RPMI8226 (cell line): ENCODE data around the gene EXOSC3.
"Not testable (repeated sequence)": the region's sequence is repeated elsewhere in the genome, so short reads cannot be mapped to it uniquely, and the experiment has no call there.

Experiments used
- DNase-seq: peaks from one replicate; pipeline ENCODE4 v3.0.0-alpha.2; 2015

The EXOSC3 gene

DNA sequence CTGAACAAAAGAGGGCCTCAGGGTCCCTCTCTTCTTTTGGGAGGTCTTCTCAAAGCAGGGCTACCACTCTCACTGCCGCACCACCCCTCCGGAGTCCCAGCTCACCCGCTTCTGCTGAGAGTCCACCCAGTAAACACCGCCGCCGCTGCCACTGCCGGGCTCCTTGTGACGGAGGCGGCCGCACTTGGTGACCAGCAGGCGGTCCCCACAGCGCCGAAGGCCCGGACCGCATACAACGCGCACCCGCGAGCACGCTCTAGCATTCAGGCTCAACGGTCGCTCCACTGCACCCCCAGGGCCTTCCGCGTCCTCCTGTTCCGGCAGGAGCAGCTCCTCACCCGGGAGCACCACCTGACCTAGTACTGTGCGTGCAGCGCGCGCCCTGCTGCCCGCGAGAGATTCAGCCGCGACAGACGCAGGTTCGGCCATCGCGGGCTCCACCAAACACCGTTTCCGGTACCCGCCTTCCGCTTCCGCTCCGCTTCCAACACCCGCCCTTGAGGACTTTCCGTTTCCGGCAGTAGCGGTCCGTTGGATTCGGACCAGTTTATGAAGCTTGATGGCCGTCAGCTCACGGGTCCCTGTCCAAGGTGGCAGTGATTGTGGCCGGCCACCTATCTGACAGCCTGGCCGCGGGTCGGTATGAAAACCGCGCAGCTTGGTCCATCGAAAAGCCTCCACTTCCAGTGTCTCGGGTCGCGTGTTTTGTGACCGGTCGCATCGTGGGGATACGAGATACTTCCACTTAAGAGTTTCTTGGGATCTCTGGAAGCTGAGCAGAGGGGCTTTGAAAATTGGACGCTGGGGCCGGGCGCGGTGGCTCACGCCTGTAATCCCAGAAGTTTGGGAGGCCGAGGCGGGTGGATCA lies at the start of gene EXOSC3:
Gene EXOSC3, minus strand, starts transcription at position 449 of the 868 bp plus-strand sequence. Its CDS starts 20 bp downstream, at position 429.
- peak; percentile 95 for DNase-seq

DNA sequence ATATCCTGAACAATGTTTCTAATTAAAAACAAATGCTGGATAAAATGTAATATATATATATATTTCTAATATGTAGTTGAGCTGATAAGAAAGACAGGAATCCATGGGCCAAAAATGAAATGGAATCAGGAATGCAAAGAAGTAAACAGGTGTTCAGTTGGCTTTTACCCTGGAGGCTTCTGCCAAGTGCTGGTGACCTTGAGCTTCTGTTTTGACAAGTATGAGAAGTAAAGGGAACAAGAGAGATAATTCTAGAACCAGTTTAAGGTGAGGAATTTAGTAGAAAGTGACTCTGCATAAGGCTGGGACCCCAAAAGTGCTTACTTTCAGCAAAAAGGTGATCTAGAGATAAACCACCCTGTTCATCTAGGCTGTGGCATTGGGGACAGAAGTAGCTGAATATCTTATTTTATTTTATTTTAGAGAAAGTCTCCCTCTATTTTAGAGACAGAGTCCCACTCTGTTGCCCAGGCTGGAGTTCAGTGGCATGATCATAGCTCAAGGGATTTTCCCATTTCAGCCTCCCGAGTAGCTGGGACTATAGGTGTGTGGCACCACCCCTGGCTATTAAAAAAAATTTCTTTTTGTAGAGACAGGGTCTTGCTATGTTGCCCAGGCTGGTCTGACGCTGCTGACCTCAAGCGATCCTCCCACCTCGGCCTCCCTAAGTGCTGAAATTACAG lies 42.8 kb upstream of the EXOSC3 start:
- no peak for DNase-seq

GRCh38 chr9:37825174-37825573 lies 40.3 kb upstream of the EXOSC3 start:
- not testable (repeated sequence) for DNase-seq

GRCh38 chr9:37820142-37820541 lies 35.3 kb upstream of the EXOSC3 start:
- no peak for DNase-seq

DNA sequence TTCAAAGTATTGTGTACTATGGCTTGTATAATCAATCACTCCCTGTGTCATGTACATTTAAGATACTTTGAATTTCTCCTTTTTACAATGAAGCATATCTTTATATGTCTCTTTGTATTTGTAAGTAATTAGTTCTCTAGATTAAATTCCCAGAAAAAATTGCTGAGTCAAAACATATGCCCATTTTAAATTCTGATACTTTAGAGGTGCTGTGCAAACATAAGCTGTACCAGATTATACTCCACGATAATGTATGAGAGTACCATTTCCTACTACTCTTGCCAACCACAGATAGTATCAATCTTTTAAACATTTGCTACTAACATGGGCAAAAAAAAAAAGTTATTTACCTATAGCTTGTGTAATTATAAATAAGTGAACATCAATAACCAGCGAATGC lies 34.0 kb upstream of the EXOSC3 start:
- DNase-seq, result no peak

DNA sequence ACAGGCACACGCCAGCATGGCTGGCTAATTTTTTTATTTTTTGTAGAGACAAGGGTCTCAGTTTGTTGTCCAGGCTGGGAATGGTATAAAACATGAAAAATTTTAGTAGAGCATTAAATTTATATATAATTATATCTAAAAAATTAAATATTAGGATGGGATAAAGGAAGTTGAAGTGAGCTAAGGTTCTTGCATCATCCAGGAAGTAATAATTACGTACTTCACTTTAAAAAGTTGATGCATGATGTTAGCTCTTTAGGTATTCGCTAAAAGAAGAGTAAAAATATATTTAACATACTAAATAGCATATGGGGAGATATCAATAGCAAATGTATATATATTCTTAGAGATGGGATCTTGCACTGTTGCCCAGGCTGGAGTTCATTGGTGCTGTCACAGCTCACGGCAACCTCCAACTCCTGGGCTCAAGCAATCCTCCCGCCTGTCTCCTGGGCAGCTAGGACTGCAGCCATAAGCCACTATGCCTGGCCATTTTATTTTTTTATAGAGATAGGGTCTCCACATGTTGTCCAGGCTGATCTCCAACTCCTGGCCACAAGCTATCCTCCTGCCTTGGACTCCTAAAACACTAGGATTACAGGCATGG lies 28.0 kb upstream of the EXOSC3 start:
- no peak for DNase-seq

- no peak for DNase-seq
These were observed 27.1 kb upstream of the EXOSC3 start for GRCh38 chr9:37811906-37812476.

DNA sequence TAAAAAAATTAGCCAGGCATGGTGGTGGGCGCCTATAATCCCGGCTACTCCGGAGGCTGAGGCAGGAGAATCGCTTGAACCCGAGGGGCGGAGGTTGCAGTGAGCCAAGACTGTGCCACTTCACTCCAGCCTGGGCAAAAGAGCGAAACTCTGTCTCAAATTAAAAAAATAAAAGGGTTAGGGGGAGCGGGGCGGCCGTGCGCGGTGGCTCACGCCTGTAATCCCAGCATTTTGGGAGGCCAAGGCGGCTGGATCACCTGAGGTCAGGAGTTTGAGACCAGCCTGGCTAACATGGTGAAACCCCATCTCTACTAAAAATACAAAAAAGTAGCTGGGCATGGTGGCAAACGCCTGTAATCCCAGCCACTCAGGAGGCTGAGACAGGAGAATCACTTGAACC lies 24.8 kb upstream of the EXOSC3 start:
- not testable (repeated sequence) for DNase-seq

- no peak for DNase-seq
These were observed 21.4 kb upstream of the EXOSC3 start for GRCh38 chr9:37806271-37806670.

DNA sequence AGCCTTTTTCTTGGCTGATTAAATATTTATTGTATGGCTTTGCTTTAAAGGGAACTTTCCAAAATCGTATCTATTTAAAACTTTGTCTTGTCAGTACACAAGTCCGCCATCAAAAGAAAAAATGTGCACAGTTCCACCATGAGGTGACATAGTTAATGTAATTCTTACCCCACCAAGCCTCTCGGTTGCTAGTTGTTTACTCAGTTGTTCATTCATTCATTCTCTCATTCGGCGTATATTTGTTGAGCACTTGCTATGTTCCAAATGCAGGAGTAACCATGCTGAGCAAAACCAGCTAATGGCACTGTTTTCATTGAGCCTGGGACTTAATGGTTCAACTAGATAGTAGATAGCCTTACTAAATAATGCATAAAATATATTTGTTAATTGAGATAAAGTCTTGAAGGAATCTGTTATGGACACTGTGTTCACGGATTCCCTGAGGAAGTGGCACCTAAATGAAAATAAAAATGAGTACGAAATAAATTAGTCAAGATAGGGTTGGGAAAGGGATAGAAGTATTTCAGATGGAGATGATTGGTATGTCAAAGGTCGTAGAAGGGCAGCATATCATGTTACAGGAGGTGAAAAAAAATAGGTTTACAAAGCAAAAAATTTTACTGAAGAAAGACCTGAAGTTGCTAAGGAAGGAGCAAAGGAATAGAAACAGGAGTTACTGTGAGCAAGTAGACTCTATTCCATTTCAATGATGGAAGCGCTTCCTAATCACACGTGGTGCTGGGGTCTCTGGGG lies 17.3 kb upstream of the EXOSC3 start:
- no peak for DNase-seq

DNA sequence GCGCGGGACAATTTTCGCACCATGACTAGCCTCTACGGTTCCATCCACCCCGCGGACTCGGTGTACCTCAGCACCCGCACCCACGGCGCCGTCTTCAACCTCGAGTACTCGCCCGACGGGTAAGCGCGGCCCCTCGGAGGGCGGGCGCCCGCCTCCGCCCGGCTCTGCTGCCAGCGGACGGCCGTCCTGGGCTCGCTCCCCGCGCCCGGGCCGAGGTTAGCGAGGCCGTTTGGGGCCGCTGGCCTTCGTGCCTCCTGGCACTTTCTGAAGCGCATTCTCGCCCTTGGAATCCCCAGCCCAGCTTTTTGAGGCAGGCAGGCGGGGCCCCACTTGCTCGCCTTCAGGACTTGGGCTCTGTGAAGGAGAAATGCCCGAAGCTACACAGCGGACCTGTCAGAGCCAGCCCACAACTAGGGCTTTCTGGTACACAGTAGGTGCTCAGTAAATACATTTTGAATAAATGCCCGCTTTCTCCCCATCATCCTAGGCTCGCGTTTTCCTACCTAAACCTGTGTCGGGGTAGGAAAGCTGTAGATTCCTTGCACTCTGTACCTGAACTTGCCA lies 16.5 kb upstream of the EXOSC3 start:
- DNase-seq, result peak; percentile 28

- peak; percentile 90 for DNase-seq
These were observed 15.9 kb upstream of the EXOSC3 start, which contains the start of gene DCAF10 for GRCh38 chr9:37800631-37801286. Gene DCAF10, plus strand, starts transcription at chr9:37800797. Its CDS starts 70 bp downstream, at chr9:37800867.

GRCh38 chr9:37798677-37799076 lies 13.8 kb upstream of the EXOSC3 start:
- no peak for DNase-seq

- no peak for DNase-seq
These were observed 11.4 kb upstream of the EXOSC3 start for GRCh38 chr9:37796232-37796631.

- DNase-seq, result no peak
These were observed 7.3 kb upstream of the EXOSC3 start for GRCh38 chr9:37792122-37792521.

DNA sequence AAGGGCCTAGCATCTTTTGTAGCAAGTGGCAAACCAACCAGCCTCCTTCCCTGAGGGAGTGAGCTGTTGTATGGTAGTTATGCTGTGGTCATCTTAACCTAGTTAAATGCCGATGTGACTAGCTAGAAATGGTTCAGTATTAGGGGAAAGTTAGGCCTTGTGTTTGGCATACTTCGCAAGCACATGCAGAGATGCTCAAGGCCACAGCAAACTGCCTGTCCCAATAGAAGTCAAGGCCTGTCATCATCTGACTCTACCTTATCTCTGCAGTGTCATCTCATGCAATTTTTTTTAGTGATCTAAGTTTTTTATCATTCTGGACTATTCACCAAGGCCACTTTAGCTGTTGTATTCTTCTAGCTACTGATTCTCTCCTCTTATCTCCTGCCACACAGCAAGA lies 5.2 kb upstream of the EXOSC3 start:
- DNase-seq, result no peak

- DNase-seq, result no peak
These were observed 3.5 kb upstream of the EXOSC3 start for GRCh38 chr9:37788332-37788731.

DNA sequence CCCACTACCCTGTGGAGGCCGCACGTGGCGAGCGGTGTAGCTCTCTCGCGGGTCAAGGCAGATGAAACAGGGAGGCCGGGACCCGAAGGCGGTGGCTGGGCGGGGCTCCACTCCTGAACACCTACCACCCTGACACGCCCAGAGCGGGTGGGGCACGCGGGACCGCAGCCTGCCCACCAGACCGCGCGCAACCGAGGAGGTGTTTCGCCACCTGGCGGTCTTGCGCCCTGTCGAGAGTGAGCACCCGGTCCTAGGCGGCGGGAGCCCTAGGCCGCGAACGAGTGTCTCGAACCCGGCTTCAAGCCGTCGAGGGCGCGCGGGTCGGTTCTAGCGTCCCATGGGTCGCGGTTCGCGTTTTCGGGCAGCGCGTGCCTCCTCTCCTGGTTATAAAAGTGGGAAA lies 2.2 kb upstream of the EXOSC3 start:
- no peak for DNase-seq

DNA sequence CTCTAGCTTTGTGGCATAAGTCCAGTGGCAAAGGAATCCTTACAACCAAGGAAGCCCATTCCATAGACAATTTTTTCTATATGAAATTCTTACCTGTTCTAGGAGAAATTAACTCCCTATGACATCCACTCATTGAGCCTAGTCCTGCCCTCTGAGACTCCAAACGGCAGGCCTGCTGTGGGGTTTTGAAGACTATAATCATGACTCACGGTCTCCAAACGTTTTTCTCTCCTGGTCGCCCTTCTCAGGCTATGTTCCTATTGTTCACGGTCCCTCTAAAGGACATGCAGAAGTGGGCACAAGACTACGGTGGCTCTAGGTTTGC lies 611 bp downstream of the EXOSC3 start:
- DNase-seq, result no peak

GRCh38 chr9:37778534-37778933 lies 6.3 kb downstream of the EXOSC3 start:
- no peak for DNase-seq

DNA sequence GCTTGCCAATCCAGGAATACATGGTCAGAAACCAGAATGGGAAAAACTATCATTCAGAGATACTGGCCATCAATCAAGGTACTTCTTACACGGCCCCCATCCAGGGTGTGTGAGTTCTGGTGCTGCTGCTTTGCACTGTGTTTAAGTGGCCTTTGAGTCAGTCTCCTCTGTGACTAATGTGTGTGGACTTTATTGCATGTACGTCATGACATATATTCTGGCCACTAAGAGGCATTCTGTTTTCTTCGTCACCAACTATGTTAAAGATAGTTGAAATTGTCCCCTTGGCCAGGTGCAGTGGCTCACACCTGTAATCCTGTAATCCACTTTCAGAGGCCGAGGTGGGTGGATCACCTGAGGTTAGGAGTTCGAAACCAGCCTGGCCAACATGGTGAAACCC lies 8.5 kb downstream of the EXOSC3 start:
- no peak for DNase-seq
